Thyroid gland (tissue), 4 donors: Measurements from ENCODE around the gene ADAM12. TPM values are rescaled to one million over a fixed set of nuclear protein-coding genes. Genes with fewer than 3 reads are reported as not detected.

Experiments used
- DNase-seq, 2 donors: peaks; one replicate each; pipeline ENCODE4 v3.0.0-alpha.2; 2019
- H3K27ac ChIP-seq, 3 donors: fragments of 200-600 bp; sonication (generic); 1 replicate in 2 of 3; 2 replicates in 1 of 3; pipeline ENCODE4 v1.5.1; 2016 to 2019; ENCODE audit warnings: mild to moderate bottlenecking in 1 of 3, moderate library complexity in 1 of 3
- H3K27me3 ChIP-seq: fragments of 200-600 bp; sonication (generic); one replicate; pipeline ENCODE4 v1.5.1; 2019
- H3K36me3 ChIP-seq, 2 donors: fragments of 200-600 bp; sonication (generic); one replicate each; pipeline ENCODE4 v1.5.1; 2016 to 2019
- H3K4me1 ChIP-seq, 2 donors: fragments of 200-600 bp; sonication (generic); one replicate each; pipeline ENCODE4 v1.5.1; 2017 to 2019
- H3K4me3 ChIP-seq, 3 donors: fragments of 200-600 bp; sonication (generic); replicated peaks in 1 of 3; 1 replicate in 2 of 3; 2 replicates in 1 of 3; pipeline ENCODE4 v1.5.1; 2016; ENCODE audit warnings: mild to moderate bottlenecking in 1 of 3
- H3K9me3 ChIP-seq: fragments of 200-600 bp; sonication (generic); one replicate; pipeline ENCODE4 v1.5.1; 2017
- POLR2A ChIP-seq, 2 donors: fragments of 450-650 bp; IDR thresholded peaks; one replicate each; pipeline ENCODE4 v1.6.1; 2017; ENCODE audit warnings: antibody characterized with exemption in 2 of 2, mild to moderate bottlenecking in 2 of 2, moderate library complexity in 1 of 2
- WGBS, 2 donors: methylation state at CpG; one replicate each; pipeline ENCODE4 v1.1.5; 2017; 5-methylcytosine and 5-hydroxymethylcytosine counted together
- intact Hi-C: fragments of 100-400 bp; cut with DNase I; formaldehyde crosslinking; loops from one replicate; pipeline ENCODE4 v1.15.1; 2023
- total RNA-seq, 4 donors: library from RNA; depleted of rRNA; stranded (reverse); fragments of >200 nt; gene quantifications; one replicate each; pipeline ENCODE4 v1.2.3, GENCODE V29; 2016
- TF ChIP-seq, protein P1 (sequence below), 6 experiments: fragments of 200-600 bp in 3 of 6; fragments of 450-650 bp in 3 of 6; sonication (generic) in 3 of 6; IDR thresholded peaks; one replicate each; pipeline ENCODE4 v1.5.1; 2016 to 2019; ENCODE audit warnings: antibody characterized with exemption in 6 of 6, mild to moderate bottlenecking in 2 of 6, inconsistent platforms in 1 of 6, moderate library complexity in 1 of 6

The ADAM12 gene
- total RNA-seq, 4 donors from 2014 or later, result 0.20 to 0.94 (median 0.63) TPM

DNA sequence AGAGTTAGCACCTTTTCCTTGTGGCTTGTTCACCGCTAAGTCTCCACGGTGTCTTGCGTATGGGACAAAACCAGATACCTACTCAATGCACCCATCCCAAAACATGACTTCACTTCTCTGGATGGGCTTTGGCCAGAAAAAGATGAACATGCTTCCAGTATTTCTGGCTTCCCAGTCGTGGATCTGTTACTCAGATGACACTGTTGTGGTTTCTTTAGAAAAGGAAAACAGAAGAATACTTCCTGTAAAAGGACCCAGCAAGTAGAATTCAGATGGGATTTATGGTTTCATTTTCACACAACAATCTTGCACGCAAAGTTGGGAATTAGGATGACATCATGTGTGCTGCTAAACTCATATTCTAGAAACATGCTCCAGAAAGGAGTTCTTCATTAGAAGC is 216.7 kb downstream of the ADAM12 start:
- TF ChIP-seq POLR2A (IDR thresholded peaks at IDR 0.05), result no peak
- TF ChIP-seq, protein P1, sequence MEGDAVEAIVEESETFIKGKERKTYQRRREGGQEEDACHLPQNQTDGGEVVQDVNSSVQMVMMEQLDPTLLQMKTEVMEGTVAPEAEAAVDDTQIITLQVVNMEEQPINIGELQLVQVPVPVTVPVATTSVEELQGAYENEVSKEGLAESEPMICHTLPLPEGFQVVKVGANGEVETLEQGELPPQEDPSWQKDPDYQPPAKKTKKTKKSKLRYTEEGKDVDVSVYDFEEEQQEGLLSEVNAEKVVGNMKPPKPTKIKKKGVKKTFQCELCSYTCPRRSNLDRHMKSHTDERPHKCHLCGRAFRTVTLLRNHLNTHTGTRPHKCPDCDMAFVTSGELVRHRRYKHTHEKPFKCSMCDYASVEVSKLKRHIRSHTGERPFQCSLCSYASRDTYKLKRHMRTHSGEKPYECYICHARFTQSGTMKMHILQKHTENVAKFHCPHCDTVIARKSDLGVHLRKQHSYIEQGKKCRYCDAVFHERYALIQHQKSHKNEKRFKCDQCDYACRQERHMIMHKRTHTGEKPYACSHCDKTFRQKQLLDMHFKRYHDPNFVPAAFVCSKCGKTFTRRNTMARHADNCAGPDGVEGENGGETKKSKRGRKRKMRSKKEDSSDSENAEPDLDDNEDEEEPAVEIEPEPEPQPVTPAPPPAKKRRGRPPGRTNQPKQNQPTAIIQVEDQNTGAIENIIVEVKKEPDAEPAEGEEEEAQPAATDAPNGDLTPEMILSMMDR (IDR thresholded peaks at IDR 0.05), result no peak
- DNase-seq, result no peak
- intact Hi-C loops, result no loop called here
- H3K4me3 ChIP-seq, result no peak overlapping the region
- H3K36me3 ChIP-seq, result no peaks in the 10 kb centered on the region
- no peaks in the 10 kb centered on the region for H3K9me3 ChIP-seq
- H3K27ac ChIP-seq, result no peak overlapping the region
- peaks cover 16 to 29% of the 10 kb centered on the region in 2 donors for H3K4me1 ChIP-seq
- H3K27me3 ChIP-seq, result no peaks in the 10 kb centered on the region
- WGBS, 2 donors, result 77 to 79% methylated on average over 5 of the region's 5 CpGs

DNA sequence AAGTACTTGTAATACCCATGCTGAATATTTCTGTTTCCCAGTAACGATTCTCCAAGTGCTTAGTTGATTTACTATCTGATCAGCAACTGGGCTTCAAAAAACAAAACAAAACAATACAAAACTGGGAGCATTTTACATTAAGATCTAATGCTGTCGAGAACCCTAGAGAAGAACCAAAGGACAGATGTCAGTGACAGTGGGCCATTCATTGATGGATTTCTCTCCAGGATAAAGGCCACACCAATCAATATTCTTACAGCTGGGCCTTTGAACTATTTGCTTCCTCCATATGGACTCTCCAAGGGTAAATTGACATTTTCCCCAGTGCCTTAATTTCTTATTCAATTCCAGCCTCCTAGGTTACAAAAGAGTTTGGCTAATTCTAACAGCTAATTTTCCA is 217.5 kb downstream of the ADAM12 start:
- Histone ChIP-seq H3K9me3 (no peaks in the 10 kb centered on the region), H3K27ac (peak overlapping the region in 2 of 3 donors; percentile 34 to 36), H3K36me3 (no peaks in the 10 kb centered on the region), H3K4me1 (peaks cover 16 to 25% of the 10 kb centered on the region in 2 donors), H3K27me3 (no peaks in the 10 kb centered on the region), H3K4me3 (no peak overlapping the region)
- no peak for DNase-seq
- intact Hi-C loops, result no loop called here
- WGBS, 2 donors, result 32 to 41% methylated on average over 2 of the region's 2 CpGs
- TF ChIP-seq, protein P1 (IDR thresholded peaks at IDR 0.05), result no peak
- TF ChIP-seq POLR2A (IDR thresholded peaks at IDR 0.05), result no peak

DNA sequence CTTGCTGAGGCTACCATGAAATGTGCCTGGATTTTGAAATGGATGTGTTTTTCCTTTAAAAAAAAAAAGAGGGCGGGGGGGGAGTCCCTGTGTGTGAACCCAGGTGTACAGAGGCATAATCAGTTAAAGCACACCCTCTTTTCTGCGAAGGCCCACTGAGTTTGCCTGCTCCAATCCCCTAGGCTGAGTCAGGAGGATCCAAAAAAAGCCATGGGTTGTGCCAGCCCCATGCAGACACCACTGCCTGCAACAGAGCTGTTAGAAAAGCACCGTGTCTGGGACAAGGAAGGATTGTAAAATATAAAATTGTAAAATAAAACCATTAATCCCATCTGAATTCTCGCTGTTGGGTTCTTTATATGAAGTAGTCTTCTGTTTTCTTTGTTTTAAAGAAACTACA is 217.9 kb downstream of the ADAM12 start:
- WGBS, 2 donors, result 35 to 40% methylated on average over 4 of the region's 4 CpGs
- intact Hi-C loops, result no loop called here

DNA sequence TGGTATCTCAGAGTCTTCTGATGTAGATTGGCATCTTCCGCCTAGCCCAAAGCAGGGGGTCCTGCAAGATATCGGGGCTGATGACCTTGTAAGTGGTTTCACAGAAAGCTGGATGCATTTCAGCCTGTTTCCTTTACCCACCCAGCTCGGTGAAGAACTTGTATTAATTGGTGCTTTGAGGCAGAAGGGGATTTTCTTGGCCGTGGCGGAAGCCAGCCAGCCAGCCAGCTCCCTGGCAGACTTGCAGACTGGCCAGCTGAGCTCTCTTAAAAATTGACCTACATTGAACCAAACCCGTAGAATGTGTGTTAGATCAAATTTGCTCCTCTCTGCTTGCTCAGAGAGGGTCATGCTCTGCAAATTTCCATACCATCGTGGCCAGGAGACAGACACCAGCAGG is 218.4 kb downstream of the ADAM12 start:
- peak; percentile 68 to 72 for DNase-seq
- Histone ChIP-seq H3K27ac (peak overlapping the region; percentile 34 to 69 (median 36)), H3K36me3 (no peaks in the 10 kb centered on the region), H3K4me3 (no peak overlapping the region), H3K27me3 (no peaks in the 10 kb centered on the region), H3K9me3 (no peaks in the 10 kb centered on the region), H3K4me1 (peaks cover 16 to 19% of the 10 kb centered on the region in 2 donors)
- TF ChIP-seq, protein P1 (IDR thresholded peaks at IDR 0.05), result no peak
- no peak for TF ChIP-seq POLR2A (IDR thresholded peaks at IDR 0.05)
- intact Hi-C loops, result no loop called here
- 43 to 49% methylated on average over 6 to 7 of the region's 7 CpGs for WGBS, 2 donors

More for the DNA sequence above, 217.9 kb downstream of the ADAM12 start:
- H3K9me3 ChIP-seq, result no peaks in the 10 kb centered on the region
- peak; percentile 36 to 41 for DNase-seq
- H3K27ac ChIP-seq, result peak overlapping the region; percentile 34 to 69 (median 36)
- H3K4me1 ChIP-seq, result peaks cover 16 to 23% of the 10 kb centered on the region in 2 donors
- no peak overlapping the region for H3K4me3 ChIP-seq
- H3K27me3 ChIP-seq, result no peaks in the 10 kb centered on the region
- TF ChIP-seq, protein P1 (IDR thresholded peaks at IDR 0.05), result no peak
- no peak for TF ChIP-seq POLR2A (IDR thresholded peaks at IDR 0.05)
- no peaks in the 10 kb centered on the region for H3K36me3 ChIP-seq

DNA sequence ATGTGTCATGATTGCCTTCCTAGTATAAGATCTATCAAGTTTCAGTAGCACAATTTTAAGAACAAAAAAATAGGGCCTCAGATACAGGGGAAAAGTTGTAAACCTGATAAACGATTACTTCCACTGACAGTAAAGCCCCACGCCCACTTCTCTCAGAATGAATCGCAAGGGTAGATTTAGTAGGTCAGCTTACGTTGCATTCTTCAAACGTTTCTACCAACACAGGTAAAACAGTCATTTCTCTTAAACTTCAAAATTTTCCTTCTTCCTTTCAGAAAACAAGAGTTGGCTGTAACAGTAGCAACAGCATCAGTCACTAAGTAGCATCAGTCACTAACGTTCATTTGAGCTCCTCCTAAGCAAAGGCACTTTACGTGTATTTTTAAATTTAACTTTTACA is 221.5 kb downstream of the ADAM12 start:
- Histone ChIP-seq H3K9me3 (no peaks in the 10 kb centered on the region), H3K27ac (no peak overlapping the region), H3K36me3 (no peaks in the 10 kb centered on the region), H3K27me3 (no peaks in the 10 kb centered on the region), H3K4me3 (no peak overlapping the region), H3K4me1 (peaks cover 16 to 19% of the 10 kb centered on the region in 2 donors)
- TF ChIP-seq POLR2A (IDR thresholded peaks at IDR 0.05), result no peak
- TF ChIP-seq, protein P1 (IDR thresholded peaks at IDR 0.05), result no peak
- WGBS, 2 donors, result 90 to 91% methylated on average over 7 of the region's 7 CpGs
- intact Hi-C loops, result no loop called here
- no peak for DNase-seq
